Measurements from ENCODE around the gene GRAMD4.

Gene GRAMD4

DNA sequence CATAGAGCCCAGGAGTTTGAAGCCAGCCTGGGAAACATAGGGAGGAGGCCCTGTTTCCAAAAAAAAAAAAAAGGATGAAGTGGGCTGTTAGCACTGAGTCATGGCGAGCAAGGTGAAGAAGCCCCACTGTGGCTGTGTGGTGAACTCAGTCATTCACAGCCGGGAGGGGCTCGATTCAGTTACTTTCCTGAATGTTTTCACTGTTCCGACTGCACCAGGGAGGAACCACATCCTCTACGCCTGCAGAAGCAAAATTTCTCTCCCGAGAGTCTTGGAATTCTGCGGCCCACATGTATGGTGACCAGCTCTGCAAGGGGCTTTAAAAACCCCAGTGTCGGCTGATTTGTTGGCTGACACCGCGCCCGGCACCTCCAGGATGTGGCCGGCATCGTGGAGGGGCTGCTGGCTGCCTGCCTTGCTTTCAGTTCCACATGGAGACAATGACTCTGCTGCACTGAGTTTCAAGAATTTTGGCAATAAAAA lies 27.8 kb upstream of the GRAMD4 start:
- Histone ChIP-seq H3K27me3 (replicated peaks; ENCODE audit: insufficient read depth, low read length) (no peaks in the 10 kb centered on the region), H3K4me1 (ENCODE audit: low read length) (peaks cover 18% of the 10 kb centered on the region), H3K4me2 (ENCODE audit: low read depth, low read length) (peak overlapping the region; percentile 49), H3F3A (ENCODE audit: insufficient read depth, low read length) (0 out of 2 replicates have a peak, but pooled peaks cover 7% of the 10 kb centered on the region), H3K79me2 (ENCODE audit: low read length) (no peaks in the 10 kb centered on the region), H2AFZ (ENCODE audit: low read length) (peak overlapping the region; percentile 4; the same call in 1 of the 2 replicates), H3K9ac (ENCODE audit: low read length) (peak overlapping the region; percentile 43; the same call in 1 of the 2 replicates), H3K9me3 (replicated peaks; ENCODE audit: insufficient read depth, low read length) (no peaks in the 10 kb centered on the region), H3K4me3 (ENCODE audit: low read length) (peak overlapping the region; percentile 14), H3K9me2 (replicated peaks; ENCODE audit: insufficient read depth, low read length) (no peaks in the 10 kb centered on the region), H3K27ac (ENCODE audit: low read length) (peak overlapping the region; percentile 50; the same call in 1 of the 2 replicates), H4K20me1 (ENCODE audit: insufficient read depth, low read length) (no peaks in the 10 kb centered on the region), H3K36me3 (replicated peaks; ENCODE audit: insufficient read depth, low read length) (no peaks in the 10 kb centered on the region)
- TF ChIP-seq, protein P1, sequence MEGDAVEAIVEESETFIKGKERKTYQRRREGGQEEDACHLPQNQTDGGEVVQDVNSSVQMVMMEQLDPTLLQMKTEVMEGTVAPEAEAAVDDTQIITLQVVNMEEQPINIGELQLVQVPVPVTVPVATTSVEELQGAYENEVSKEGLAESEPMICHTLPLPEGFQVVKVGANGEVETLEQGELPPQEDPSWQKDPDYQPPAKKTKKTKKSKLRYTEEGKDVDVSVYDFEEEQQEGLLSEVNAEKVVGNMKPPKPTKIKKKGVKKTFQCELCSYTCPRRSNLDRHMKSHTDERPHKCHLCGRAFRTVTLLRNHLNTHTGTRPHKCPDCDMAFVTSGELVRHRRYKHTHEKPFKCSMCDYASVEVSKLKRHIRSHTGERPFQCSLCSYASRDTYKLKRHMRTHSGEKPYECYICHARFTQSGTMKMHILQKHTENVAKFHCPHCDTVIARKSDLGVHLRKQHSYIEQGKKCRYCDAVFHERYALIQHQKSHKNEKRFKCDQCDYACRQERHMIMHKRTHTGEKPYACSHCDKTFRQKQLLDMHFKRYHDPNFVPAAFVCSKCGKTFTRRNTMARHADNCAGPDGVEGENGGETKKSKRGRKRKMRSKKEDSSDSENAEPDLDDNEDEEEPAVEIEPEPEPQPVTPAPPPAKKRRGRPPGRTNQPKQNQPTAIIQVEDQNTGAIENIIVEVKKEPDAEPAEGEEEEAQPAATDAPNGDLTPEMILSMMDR (IDR thresholded peaks at IDR 0.05; ENCODE audit: low read length), result no peak
- TF ChIP-seq EZH2phosphoT487 (IDR thresholded peaks at IDR 0.05; ENCODE audit: low read length) (no peak), EZH2 (optimal IDR thresholded peaks at IDR 0.05; ENCODE audit: low read depth, low read length) (no peak)
- DNase-seq, result peak; percentile 56

DNA sequence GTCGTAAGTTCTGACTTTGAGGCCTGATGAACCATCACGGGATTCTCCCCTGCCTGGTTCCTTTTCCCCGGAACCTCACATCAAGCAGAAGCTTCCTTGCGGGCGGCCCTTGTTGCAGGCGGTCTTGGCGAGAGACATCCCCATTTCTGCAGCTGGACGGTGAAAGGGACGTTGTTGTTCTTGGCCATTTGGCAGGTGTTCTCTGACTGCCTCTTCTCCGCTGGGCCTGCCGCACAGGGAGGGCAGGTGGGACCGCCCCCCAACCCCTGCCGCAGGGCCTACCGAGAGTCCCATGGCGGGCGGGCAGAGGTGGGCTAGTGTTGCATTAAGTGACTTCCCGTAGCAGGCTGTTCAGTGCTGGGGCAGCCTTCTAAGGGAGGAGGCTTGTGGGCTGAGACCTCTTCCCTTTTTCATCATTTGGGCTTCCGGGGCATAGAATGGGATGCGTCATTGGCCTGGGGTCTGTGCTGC lies 26.9 kb upstream of the GRAMD4 start:
- Histone ChIP-seq H2AFZ (ENCODE audit: low read length) (0 out of 2 replicates have a peak overlapping the region, but pooled peaks have one; percentile 4), H3K4me1 (ENCODE audit: low read length) (peaks cover 9% of the 10 kb centered on the region), H3K9ac (ENCODE audit: low read length) (peak overlapping the region; percentile 43; the same call in 1 of the 2 replicates), H3K4me3 (ENCODE audit: low read length) (peak overlapping the region; percentile 14; the same call in 1 of the 2 replicates), H3K27ac (ENCODE audit: low read length) (peak overlapping the region; percentile 50; the same call in 1 of the 2 replicates), H3K4me2 (ENCODE audit: low read depth, low read length) (peak overlapping the region; percentile 49; the same call in 1 of the 2 replicates), H3F3A (ENCODE audit: insufficient read depth, low read length) (0 out of 2 replicates have a peak, but pooled peaks cover 7% of the 10 kb centered on the region), H3K9me2 (replicated peaks; ENCODE audit: insufficient read depth, low read length) (no peaks in the 10 kb centered on the region), H4K20me1 (ENCODE audit: insufficient read depth, low read length) (no peaks in the 10 kb centered on the region), H3K36me3 (replicated peaks; ENCODE audit: insufficient read depth, low read length) (no peaks in the 10 kb centered on the region), H3K79me2 (ENCODE audit: low read length) (no peaks in the 10 kb centered on the region), H3K27me3 (replicated peaks; ENCODE audit: insufficient read depth, low read length) (no peaks in the 10 kb centered on the region), H3K9me3 (replicated peaks; ENCODE audit: insufficient read depth, low read length) (no peaks in the 10 kb centered on the region)
- DNase-seq, result no peak
- TF ChIP-seq EZH2phosphoT487 (IDR thresholded peaks at IDR 0.05; ENCODE audit: low read length), result no peak

DNA sequence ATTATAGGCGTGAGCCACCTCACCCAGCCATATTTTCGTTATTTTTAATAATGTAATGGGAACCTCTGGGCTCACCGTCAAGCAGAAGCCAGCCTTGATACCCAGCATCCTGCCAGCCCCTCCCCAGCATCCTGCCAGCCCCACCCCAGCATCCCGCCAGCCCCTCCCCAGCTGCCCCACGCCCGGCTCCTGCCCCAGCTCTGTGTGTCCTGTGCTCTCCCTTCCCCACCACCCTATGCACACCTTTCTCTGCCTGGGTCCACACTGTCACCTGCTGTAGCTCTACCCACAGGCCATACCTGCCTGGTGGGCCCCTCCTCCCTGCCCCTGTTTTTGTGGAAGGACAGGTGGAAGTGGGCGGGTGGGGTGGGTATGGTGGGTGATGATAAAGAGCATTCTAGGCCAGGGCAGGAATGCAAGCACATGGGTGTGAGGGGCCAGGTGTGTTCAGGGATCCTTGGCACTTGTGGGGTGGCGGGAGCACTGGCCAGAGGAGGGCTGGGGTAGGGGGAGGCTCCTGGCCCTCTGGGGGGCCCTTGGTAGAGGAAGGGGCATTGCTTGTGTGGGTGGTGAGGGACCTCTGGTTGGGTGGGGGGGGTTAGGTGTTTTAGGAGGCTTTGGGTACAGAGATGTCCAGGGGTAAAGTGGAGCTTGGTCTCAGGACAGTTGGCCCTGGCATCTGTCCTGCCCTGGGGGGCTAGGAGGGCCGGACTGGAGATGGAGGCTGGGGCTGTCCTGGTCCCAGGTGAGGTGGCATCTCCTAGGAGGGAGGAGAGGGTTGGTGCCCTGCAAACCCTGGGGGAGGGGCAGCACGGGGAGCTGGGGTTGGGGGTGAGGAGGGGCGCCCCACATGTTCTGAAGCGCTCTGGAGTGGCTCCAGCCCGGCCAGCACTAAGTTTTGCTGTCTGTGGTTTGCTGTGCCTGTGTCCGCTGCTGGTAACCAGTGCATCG lies 25.9 kb upstream of the GRAMD4 start:
- Histone ChIP-seq H3K4me1 (ENCODE audit: low read length) (peaks cover 9% of the 10 kb centered on the region; the same call in 1 of the 2 replicates), H2AFZ (ENCODE audit: low read length) (no peak overlapping the region), H3K79me2 (ENCODE audit: low read length) (no peaks in the 10 kb centered on the region), H4K20me1 (ENCODE audit: insufficient read depth, low read length) (no peaks in the 10 kb centered on the region), H3K9me3 (replicated peaks; ENCODE audit: insufficient read depth, low read length) (no peaks in the 10 kb centered on the region), H3K9me2 (replicated peaks; ENCODE audit: insufficient read depth, low read length) (no peaks in the 10 kb centered on the region), H3K4me2 (ENCODE audit: low read depth, low read length) (no peak overlapping the region), H3K36me3 (replicated peaks; ENCODE audit: insufficient read depth, low read length) (no peaks in the 10 kb centered on the region), H3F3A (ENCODE audit: insufficient read depth, low read length) (0 out of 2 replicates have a peak, but pooled peaks cover 7% of the 10 kb centered on the region), H3K9ac (ENCODE audit: low read length) (no peak overlapping the region), H3K27ac (ENCODE audit: low read length) (no peak overlapping the region), H3K27me3 (replicated peaks; ENCODE audit: insufficient read depth, low read length) (no peaks in the 10 kb centered on the region), H3K4me3 (ENCODE audit: low read length) (no peak overlapping the region)
- TF ChIP-seq, protein P1 (IDR thresholded peaks at IDR 0.05; ENCODE audit: low read length), result no peak
- TF ChIP-seq EZH2phosphoT487 (IDR thresholded peaks at IDR 0.05; ENCODE audit: low read length) (no peak), EZH2 (optimal IDR thresholded peaks at IDR 0.05; ENCODE audit: low read depth, low read length) (no peak)
- no peak for DNase-seq

Measured in MM.1S (cell line).